Rectal smooth muscle tissue (tissue), 1 donor: ENCODE results near the gene HMG20B.

Experiments
- H3K27ac ChIP-seq: one replicate; pipeline ENCODE4 v1.7.0; 2013; ENCODE audit warnings: low read depth, low read length, inconsistent platforms
- H3K27me3 ChIP-seq: one replicate; pipeline ENCODE4 v1.7.0; 2013; ENCODE audit warnings: low read length; ENCODE audit not compliant: control insufficient read depth, insufficient read depth
- H3K36me3 ChIP-seq: one replicate; pipeline ENCODE4 v1.7.0; 2013; ENCODE audit warnings: low read length; ENCODE audit not compliant: control insufficient read depth, insufficient read depth
- H3K4me1 ChIP-seq: one replicate; pipeline ENCODE4 v1.7.0; 2013; ENCODE audit warnings: low read length; ENCODE audit not compliant: control insufficient read depth, insufficient read depth
- H3K4me3 ChIP-seq: one replicate; pipeline ENCODE4 v1.7.0; 2013; ENCODE audit warnings: low read length
- H3K9ac ChIP-seq: one replicate; pipeline ENCODE4 v1.7.0; 2013; ENCODE audit warnings: low read length

HMG20B gene

DNA sequence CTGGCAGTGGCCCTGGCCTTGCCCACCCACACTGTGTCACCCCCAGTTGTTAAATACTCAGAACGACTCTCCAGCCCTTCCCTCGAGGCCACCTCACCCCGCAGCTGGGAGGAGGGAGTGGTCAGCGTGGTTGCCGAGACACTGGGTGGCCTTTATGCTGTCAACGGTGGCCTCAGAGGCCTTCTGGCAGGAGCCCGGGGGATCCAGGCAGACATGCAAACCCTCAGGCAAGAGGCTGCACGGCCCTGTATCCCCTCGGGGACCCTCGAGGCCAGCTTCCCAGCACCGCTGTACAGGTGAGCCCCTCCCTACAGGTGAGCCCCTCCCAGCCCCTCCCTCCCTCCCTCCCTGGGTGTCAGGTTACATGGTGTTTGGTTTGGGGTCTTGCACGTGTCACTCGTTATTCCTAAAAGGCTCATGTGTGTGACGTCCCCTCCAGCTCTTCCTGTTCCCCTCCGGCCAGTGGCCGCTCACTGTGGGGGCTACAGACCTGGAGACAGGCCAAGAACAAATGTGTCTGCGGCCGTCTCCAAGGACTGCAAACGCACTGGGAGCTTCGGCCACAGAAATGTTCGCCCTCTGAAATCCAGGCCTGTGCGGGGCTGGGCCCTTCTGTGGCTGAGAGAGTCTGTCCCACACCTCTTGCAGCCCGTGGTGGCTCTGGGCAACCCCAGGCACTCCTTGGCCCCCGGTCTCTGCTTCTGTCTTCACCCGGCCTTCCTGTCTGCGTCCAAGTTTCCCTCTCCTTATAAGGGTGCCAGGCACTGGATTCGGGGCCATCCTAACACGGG, 33.6 kb upstream of the HMG20B start, which contains the start of gene TEKTIP1:
Gene TEKTIP1 (plus strand): TSS at position 210 of the 791 bp plus-strand sequence. CDS start 4 bp downstream, at position 214.
- Histone ChIP-seq H3K4me3 (no peak within 1 kb of the TSS), H3K9ac (no peak within 1 kb of the TSS), H3K27me3 (no peaks in the 10 kb centered on the region), H3K36me3 (peaks cover 15% of the 10 kb centered on the region), H3K27ac (no peak within 1 kb of the TSS), H3K4me1 (no peaks in the 10 kb centered on the region)

- Histone ChIP-seq H3K27me3 (no peaks in the 10 kb centered on the region), H3K36me3 (peaks cover 10% of the 10 kb centered on the region), H3K4me3 (no peak overlapping the region), H3K9ac (no peak overlapping the region), H3K4me1 (no peaks in the 10 kb centered on the region), H3K27ac (no peak overlapping the region)
These were observed 33.0 kb upstream of the HMG20B start for GRCh38 chr19:3539756-3540118.

GRCh38 chr19:3543150-3544057, 29.3 kb upstream of the HMG20B start:
- no peak overlapping the region for H3K27ac ChIP-seq
- H3K27me3 ChIP-seq, result no peaks in the 10 kb centered on the region
- no peak overlapping the region for H3K9ac ChIP-seq
- H3K36me3 ChIP-seq, result peaks cover 4% of the 10 kb centered on the region
- no peak overlapping the region for H3K4me3 ChIP-seq
- no peaks in the 10 kb centered on the region for H3K4me1 ChIP-seq

DNA sequence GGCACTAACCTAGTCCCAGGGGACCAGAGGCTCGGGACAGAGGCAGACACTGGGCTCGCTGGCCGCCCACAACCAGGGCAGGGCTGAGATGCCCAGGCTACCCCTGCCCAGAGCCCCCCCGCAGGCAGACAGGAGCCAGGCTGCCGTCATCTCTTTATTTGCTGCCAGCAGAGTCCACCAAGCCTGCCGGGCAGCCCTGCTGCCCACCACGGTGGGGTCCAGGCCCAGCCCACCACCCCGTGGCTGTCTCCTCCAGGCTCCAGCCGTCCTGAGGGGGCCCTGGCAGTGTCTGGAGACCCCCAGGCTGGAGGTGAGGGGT, 28.7 kb upstream of the HMG20B start:
- H3K4me3 ChIP-seq, result no peak overlapping the region
- no peaks in the 10 kb centered on the region for H3K4me1 ChIP-seq
- H3K27me3 ChIP-seq, result no peaks in the 10 kb centered on the region
- no peak overlapping the region for H3K9ac ChIP-seq
- H3K27ac ChIP-seq, result no peak overlapping the region
- H3K36me3 ChIP-seq, result no peaks in the 10 kb centered on the region

DNA sequence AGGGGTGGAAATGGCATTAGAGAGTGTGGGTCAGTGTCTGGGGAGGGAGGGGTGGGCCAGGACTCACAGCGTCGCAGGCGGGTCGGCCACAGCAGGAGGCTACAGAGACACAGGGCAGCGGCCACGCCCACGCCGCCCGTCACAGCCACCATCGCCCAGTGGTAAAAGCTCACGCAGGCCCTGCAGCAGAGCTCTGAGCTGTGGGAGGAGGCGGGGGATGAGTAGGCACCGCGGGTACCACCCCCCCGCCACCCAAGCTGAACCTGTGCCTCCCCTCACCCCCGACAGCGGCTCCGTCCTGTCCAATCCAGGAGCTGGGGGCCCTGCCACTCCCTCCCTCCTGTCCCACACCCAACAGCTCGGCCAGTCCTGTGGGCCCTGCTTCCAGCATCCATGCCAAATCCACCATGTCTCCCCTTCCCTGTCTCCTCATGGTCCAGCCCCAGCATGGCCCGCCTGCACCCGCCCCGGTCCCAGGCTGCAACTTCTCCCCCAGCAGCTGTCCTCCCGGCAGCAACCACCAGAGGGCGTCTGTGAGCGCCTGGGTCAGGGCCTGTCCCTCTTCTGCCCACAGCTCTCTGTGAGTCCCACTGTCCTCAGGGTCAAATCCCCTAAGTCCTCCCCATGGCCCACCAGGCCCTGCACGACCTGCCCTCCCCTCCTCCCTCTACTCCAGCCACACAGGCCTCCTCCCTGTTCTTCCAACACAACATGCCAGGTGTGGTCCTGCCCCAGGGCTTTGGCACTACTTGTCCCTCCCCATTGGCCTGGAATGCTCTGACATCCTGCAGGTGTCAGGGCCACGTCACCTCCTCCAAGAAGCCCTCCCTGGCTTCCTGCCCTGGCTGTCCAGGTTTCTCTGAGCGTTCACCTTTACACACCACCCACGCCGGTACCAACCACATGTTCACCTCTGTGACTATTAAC, 27.7 kb upstream of the HMG20B start:
- Histone ChIP-seq H3K27ac (no peak overlapping the region), H3K27me3 (no peaks in the 10 kb centered on the region), H3K4me3 (no peak overlapping the region), H3K4me1 (no peaks in the 10 kb centered on the region), H3K9ac (no peak overlapping the region), H3K36me3 (no peaks in the 10 kb centered on the region)

DNA sequence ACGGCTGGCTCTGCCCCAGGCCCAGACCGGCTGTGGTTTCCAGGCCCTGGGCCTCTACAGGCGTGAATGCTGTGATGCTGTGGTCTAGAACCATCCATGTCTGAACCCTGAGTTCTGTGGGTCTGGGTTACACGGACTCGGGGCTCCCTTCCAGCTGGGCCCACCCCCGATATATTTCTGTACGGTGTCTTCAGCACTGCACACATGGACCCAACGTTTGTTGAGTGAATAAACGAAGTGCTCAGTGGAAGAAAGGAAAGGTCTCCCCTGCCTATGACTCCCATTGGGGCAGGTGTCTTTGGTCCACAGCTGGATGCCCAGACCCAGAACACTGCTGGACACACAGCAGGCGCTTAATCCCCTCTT, 27.1 kb upstream of the HMG20B start:
- H3K27me3 ChIP-seq, result no peaks in the 10 kb centered on the region
- no peak overlapping the region for H3K4me3 ChIP-seq
- no peaks in the 10 kb centered on the region for H3K4me1 ChIP-seq
- no peak overlapping the region for H3K27ac ChIP-seq
- H3K9ac ChIP-seq, result no peak overlapping the region
- H3K36me3 ChIP-seq, result peaks cover under 1% of the 10 kb centered on the region

- Histone ChIP-seq H3K27me3 (no peaks in the 10 kb centered on the region), H3K9ac (no peak overlapping the region), H3K27ac (no peak overlapping the region), H3K4me3 (no peak overlapping the region), H3K4me1 (no peaks in the 10 kb centered on the region), H3K36me3 (peaks cover 2% of the 10 kb centered on the region)
These were observed 26.6 kb upstream of the HMG20B start for GRCh38 chr19:3546119-3546518.

GRCh38 chr19:3547301-3547731, 25.4 kb upstream of the HMG20B start:
- Histone ChIP-seq H3K27me3 (no peaks in the 10 kb centered on the region), H3K4me1 (no peaks in the 10 kb centered on the region), H3K27ac (no peak overlapping the region), H3K36me3 (peaks cover 2% of the 10 kb centered on the region), H3K9ac (no peak overlapping the region), H3K4me3 (no peak overlapping the region)

- no peak overlapping the region for H3K4me3 ChIP-seq
- H3K36me3 ChIP-seq, result peaks cover 2% of the 10 kb centered on the region
These were observed 24.9 kb upstream of the HMG20B start for GRCh38 chr19:3547767-3548282.

GRCh38 chr19:3548606-3549005, 24.1 kb upstream of the HMG20B start:
- Histone ChIP-seq H3K4me3 (no peak overlapping the region), H3K27me3 (no peaks in the 10 kb centered on the region), H3K4me1 (no peaks in the 10 kb centered on the region), H3K36me3 (peaks cover 2% of the 10 kb centered on the region), H3K27ac (no peak overlapping the region), H3K9ac (no peak overlapping the region)

More at GRCh38 chr19:3547767-3548282, 24.9 kb upstream of the HMG20B start:
- Histone ChIP-seq H3K27me3 (no peaks in the 10 kb centered on the region), H3K4me1 (no peaks in the 10 kb centered on the region), H3K9ac (no peak overlapping the region), H3K27ac (no peak overlapping the region)

DNA sequence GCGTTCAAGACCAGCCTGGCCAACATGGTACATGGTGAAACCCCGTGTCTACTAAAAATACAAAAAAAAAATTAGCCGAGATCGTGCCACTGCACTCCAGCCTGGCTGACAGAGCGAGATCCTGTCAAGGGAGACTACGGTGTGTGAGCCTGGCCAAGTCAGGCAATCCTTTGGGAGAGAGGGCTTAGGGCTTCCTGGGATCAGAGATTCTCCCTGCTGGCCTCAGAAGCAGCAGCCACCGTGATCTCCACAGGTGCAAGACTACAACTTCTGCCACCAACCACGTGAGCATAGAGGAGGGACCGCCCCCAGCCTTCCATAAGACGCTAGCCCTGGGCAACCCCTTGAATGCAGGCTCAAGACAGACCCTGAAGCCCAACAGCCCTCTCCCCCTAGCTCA, 22.9 kb upstream of the HMG20B start:
- Histone ChIP-seq H3K4me3 (no peak overlapping the region), H3K27me3 (no peaks in the 10 kb centered on the region), H3K9ac (no peak overlapping the region), H3K27ac (no peak overlapping the region), H3K36me3 (peaks cover 2% of the 10 kb centered on the region), H3K4me1 (no peaks in the 10 kb centered on the region)
